K562 (cell line): ENCODE measurements around the gene AP3B1.

Experiments
- GABPB2 ChIP-seq: fragments of 250-450 bp; sonication (Bioruptor Pico); conservative IDR thresholded peaks from 2 replicates; pipeline ENCODE4 v1.5.1; 2021; ENCODE audit warnings: mild to moderate bottlenecking
- HDGF ChIP-seq: fragments of 450-650 bp; IDR thresholded peaks from 2 replicates; pipeline ENCODE4 v1.6.1; 2016

DNA sequence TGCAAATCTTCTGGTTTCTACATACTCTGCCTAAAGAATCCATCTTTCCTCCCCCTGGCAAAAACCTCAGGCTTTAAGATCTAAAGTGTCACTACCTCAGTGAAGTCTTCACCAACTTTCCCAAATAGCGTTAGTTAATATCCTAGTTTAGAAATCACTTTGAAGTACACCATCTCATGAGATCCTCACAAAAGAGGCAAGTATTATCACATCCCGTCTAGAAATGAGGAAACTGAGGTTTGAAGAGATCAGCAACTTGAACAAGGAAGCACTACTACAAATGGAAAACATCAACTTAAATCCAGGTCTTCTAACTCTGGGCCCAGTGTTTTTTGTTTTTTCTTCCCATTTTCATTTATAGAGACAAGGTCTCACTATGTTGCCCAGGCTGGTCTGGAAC lies 4.6 kb downstream of the AP3B1 start:
- TF ChIP-seq GABPB2 (CRISPR knock-in tag) (no peak), HDGF (no peak)
